Forelimb muscle (tissue), 1 donor: ENCODE measurements around the gene TIMM17A. TPM values are rescaled to one million over a fixed set of nuclear protein-coding genes. Genes with fewer than 3 reads are reported as not detected.

Experiments
- DNase-seq: peaks from one replicate; pipeline ENCODE4 v3.0.0-alpha.2; 2013; ENCODE audit warnings: low read depth
- polyA plus RNA-seq: library from polyadenylated mRNA; unstranded; fragments of 120-200 nt; gene quantifications from one replicate; pipeline ENCODE4 v1.2.1, GENCODE V29; 2013; ENCODE audit not compliant: insufficient read length

TIMM17A gene
- polyA plus RNA-seq, result 36.5 TPM

DNA sequence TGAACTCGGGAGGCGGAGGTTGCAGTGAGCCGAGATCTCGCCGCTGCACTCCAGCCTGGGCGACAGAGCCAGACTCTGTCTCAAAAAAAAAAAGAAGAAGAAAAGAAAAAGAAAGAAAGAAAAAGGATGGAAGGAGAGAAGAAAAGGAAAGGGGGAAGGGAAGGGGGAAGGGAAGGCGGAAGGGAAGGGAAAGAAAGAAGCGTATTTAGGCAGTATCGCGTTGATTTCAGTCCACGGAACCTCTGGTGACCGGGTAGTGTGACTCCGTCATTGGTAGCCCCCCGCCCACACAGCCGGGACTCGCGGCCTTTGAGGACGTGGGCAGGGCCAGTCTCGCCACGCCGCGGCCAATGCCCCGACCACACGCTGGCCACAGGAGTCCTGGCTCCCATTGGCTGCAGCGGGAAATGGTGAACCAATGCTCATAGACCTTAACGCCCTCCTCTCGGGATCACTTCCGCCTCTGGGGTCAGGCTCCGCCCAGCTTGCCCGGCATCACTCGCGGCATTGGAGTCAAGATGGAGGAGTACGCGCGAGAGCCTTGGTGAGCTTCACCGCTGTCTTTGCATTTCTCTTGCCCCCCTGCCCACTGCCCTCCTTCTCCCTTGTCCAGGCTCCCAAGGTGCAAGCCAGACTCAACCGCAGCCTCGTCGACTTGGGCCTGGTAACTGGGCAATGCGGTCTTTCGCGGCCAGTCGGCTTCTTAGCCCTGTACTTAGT, at the start of gene TIMM17A:
Gene TIMM17A, plus strand, starts transcription at position 495 of the 720 bp plus-strand sequence. Its CDS starts 24 bp downstream, at position 519.
- peak; percentile 96 for DNase-seq

DNA sequence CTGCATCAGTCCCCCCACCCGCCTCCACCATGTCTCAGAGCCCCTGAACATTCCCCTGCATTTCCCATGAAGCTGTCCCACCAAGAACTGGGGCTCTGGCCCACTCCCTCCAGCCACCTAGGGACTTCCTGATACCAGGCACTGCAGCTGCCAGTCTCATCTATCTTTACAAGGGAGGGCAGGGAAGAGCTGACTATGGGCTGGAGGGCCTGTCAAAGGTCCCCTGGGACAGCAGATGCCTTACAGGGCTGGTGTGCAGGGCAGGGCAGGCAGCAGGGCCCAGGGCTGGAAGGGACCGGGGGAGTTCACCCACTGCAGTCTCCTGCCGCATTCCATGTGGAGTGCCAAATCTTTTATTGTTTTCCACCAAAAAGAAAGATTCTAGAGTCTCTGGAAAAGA, 49.0 kb upstream of the TIMM17A start:
- no peak for DNase-seq

DNA sequence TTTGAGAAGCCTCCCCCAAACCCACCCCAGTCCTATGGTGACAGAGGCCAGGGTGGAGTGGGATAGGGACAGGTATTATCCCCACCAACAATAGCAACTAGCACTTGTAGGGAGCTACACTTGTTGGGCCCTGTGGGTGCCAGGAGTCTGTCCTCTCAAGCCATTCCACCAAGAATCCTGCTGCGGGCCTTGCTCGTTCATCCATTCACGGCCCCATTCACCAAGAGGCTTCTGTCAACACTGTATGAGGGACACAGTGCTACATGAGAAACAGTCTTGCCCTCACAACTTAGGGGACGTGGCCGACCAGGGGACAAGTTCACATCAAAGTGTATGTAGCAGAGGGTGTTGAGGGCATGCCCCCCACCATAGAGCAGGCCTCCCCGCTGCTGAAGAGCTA, 47.7 kb upstream of the TIMM17A start:
- no peak for DNase-seq

DNA sequence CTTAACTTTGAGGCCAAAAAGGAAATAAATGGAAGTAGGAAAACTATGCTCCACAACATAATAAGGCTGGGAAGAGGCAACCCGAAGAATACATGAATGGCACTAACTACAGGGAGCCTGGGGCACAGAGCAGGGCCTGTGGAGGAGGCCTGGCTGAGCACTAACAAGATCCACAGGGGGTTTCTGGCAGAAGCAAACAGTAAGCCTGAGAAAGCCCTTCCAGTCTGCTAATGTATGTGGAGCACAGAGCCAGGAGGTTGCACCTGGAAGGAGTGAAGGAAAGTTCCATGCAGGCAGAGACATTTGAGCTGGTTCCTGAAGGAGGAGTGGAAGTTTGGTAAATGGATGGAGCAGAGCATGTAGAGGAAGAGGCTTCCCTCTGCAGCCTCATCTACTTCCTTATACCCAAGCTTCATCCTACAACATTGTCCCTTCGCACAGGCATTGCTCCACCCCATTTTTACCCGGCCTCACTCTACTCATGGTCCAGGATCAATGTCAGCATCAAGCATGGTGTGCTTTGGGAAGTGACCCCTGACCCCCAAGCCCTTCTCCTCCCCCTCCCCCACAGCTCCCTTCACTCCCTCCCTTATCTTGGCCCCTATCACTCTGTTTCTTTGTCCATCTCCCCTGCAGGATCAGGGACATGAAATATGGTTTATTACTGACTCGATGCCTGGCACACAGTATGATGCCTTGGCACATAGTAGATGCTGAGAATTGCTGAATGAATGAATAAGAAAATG, 43.3 kb upstream of the TIMM17A start:
- DNase-seq, result no peak

DNA sequence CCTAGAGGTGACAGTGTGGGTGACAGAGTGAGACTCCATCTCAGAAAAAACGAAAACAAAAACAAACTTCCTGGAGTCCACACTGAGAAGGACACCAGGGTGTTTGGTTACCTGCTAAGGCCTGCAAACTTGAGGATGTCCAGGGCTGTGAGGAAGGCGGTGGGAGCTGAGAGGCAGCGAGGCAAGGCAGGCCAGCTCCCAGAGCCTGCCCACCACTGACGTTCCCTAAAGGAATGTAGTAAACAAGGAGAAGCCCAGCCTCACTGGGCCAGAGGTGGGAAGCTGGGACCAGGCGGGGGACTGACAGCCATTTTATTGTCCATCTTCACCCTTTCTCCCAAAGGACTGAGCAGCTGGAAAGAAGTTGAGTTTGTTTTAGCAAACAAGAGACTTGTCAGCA, 42.5 kb upstream of the TIMM17A start:
- DNase-seq, result no peak

DNA sequence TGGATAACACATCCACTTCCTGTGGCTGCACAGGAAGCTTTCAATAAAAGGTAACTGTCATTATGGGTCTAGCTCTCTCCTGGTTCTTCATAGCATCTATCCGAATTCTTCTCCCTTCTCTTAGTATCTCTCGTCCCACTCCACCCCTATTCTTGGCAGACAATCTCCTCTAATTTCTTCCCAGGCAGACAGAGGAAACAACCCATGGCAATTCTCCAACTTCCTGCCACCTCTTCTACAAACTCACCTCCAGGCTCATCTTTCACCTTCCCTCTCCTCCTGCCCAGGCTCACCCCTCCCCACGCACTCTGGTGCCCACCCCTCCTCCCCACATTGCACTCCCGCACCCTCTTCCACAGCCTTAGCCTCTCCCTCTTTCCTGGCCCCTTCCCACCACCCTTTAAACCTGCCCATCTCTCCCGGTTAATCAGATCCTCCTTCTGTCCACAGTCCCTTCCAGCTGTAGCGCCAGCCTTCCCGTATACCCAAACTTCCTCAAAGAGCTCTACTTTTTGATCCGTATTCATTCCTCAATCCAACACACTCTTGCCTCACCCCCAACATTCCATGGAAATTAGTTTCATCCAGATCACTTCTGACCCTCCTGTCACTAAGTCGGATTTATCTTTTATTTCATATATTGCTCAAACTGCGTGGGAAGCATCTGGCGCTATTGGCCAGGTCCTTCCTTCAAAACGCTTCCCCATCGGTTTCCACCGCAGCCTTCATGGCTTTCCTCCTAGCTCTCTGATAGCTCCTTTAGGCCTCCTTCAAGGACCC, 40.7 kb upstream of the TIMM17A start:
- no peak for DNase-seq

DNA sequence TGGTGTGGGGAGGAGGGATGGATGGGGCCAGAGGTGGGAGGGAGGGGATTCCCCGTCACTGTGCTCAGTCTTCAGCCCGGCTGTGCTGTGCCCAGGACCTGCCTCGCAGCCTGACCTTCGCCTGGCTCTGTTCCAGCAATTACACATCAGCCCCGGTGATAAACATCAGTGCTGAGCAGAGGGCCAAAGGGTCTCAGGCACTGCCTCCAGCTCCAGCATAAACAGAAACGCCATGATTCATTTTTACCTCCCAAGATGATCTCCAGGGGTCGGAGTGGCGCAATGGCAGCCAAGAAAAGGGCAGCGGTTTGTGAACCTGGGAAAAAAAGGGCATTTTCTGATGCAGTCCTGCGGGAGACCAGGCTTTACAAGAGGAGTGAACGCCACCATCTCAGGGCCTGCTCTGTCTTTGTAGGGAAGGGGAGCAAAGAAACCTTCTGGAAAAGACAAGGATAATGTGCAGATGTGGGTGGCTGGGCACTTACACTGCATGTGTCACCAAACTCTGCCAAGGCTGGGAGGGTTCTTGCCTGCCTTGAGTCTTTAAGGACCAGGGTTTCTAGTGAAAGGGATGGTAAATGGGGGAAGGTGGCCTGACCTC, 38.6 kb upstream of the TIMM17A start:
- no peak for DNase-seq

DNA sequence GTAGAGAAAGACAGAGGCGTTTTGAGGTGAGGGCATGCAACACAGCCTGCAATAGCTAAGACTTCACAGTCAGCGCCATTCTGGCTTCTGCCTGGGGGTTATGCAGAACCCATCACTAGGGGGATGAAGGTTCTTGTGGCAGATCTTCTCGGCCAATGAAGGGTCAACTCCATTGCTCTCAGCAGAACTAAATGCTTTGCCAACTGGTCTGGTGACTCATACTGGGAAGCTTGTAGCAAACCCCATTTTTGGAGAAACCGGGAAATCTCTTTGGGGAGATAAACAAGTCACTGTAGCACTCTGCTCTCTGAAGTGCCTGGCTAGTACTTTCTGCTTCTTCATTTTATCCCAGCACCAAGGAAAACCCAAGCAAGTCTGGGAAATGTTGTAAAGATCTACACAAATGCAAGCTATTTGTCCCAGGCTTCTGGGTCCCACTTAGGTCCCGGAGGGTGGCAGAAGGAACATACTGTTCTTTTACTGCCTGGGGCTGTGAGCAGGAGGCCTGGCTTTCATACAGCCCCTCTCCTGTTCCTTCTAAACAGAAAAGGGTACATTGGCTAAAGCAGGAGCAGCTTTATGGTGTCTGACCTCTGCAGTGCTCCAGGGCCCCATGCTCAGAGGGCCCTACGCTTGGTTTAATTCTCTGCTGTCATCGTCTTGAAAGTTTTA, 37.8 kb upstream of the TIMM17A start:
- no peak for DNase-seq

DNA sequence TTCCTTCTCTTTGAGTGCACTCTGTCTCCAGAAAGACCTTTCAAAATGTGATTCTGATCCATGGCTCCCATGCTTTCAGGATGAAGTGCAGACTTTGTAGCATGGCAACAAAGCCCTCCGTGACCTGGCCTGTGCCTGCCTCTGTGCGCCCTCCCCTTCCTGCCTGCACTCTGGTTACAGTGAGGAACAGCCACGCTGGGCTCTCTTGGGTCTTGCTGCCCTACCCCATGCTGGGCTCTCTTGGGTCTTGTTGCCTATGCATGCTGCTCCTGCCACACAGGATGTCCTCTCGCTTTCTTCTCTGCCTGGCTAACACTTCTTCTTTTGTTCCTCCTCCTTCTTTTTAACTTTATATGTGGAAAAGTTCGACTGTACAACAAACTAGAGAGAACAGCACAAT, 37.0 kb upstream of the TIMM17A start:
- DNase-seq, result no peak

DNA sequence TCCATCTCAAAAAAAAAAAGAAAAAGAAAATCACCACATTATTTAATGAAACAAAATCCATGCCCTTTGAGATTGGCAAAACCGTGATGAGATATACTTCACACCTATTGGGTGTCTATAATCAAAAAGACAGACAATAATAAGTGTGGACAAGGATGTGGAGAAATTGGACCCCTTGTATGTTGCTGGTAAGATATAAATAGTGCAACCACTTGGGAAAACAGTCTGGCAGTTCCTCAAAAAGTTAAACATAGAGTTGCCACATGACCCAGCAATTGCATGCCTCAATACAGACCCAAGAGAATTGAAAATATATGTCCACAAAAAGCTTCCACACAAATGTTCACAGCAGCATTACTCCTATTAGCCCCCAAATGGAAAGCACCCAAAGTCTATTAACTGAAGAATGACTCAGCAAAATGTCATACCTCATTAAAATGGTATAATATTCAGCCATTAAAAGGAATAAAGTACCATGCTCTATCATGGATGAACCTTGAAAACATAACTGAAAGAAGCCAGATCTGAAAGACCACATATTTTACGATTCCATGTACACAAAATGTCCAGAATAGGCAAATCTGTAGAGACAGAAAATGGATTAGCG, 33.2 kb upstream of the TIMM17A start:
- no peak for DNase-seq

DNA sequence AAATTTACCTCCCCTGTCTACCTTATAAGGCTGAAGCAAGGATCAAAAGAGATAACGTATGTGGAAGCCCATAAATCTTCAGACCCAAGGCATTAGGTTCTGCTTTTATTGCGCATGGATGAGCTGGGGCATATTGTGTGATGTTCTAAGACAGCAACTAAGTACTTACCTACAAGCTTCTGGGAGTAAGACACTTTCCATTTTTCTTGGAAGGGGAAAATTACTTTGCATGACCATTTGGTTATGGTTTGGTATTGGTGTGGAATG, 30.1 kb upstream of the TIMM17A start:
- DNase-seq, result no peak

DNA sequence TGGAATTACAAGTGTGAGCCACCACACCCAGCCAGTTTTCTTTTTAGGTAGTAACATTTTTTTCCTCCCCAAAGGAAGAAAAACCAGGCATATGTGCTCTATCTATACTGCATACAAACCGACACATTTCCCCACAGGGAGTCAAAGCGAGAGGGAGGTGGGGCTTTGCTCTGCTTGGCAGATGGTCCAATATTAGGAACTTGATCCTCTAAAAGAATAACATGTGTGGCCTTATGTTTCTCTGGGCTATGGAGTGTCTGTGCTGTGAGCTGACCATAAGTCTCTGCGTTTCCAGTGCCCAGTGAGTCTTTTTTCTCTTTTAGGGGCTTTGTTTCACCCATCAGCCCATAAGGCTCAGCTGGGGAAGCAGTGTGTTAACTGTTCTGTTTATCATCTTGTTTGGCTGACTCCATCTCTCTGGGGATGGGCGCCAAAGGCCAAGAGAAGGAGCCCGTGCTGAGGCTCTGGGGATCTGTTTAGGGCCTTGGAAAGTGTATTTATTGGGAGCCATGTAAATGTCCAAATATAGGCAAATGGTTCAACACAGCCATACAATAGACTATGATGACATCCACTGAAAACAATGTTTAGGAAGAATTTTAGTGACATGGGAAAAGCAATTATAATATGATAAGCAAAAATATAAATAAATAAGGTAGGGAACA, 29.2 kb upstream of the TIMM17A start:
- DNase-seq, result no peak

DNA sequence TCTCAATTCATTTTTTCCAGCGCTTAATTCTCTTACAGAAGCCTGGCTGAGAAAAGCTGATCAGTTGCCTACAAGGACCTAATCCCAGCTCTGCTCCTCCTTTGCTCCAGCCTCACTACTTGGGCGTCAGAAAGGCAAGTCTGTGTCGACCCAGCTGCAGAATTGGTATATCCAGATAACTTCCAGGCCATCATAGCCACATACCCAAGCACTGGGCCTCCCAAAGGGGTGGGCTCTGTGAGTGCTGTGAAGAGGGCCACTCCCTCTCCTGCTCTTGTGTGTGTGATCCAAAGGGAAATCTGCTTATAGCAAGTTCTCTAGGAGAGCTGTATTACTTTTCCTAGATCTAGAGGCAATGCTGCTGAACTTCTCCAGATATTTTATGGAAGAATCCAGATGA, 27.0 kb upstream of the TIMM17A start:
- no peak for DNase-seq

DNA sequence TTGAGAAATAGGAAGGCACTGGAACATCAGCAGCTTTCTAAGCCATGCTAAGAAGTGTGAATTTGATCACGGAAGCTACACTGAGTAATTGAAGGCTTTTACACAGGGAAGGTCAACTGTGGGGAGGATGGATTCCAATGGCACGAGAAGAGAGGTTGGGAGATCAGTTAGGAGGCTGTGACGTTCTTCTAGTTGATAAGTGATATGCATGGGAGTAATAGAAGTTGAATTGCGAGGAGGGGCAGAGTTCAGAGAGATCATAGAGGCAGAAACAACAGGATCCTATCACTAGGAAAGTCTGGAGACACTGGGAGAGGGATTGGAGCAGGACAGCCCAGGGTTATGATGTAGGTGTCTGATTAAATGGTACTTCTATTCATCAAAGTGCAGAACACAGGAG, 25.2 kb upstream of the TIMM17A start:
- DNase-seq, result no peak

DNA sequence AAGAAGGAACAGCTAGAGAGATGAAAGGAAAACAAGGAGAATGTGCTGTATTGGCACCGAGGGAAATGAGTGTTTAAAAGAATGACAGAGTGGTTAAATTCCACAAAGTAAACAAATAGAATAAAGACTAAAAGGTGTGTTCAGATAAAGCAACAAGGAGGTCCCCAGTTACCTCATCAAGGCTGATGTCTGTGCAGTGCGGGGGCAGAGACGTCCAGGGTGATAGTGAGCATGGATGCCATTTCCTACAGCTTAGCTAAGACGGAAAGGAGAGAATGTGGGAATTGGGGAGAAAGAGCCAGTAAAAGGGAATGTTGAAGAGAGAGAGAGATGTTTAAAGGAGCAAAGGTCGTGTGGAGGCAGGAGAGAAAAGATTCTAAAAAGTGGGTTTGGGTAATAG, 24.5 kb upstream of the TIMM17A start:
- DNase-seq, result no peak

DNA sequence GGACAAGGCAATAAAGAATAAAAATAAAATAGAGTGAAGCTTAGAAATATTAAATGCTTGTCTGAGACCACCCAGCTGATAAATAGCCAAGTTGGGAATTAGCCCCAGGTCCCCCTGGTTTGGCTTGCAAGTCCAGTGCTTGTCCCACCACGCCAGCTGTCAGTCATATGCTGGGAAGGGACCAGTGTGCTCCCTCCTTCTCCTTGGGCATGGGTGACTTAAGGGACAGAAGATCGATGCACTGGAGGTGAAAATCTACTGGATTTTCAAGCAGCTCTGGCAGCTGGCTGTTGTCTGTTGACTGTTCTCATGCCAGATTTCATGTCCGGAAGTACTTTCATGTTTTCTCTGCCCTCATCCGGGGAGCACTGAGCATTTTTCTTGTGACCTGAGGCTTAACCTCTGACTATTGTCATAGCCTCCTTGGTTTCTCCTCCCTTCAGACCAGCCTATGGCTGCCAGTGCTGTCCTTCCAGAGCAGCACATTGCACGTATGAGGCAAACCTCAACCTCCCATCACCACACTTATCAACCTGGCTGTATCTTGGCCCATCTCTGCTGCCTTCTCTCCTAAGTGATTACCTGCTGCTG, 21.4 kb upstream of the TIMM17A start:
- no peak for DNase-seq

DNA sequence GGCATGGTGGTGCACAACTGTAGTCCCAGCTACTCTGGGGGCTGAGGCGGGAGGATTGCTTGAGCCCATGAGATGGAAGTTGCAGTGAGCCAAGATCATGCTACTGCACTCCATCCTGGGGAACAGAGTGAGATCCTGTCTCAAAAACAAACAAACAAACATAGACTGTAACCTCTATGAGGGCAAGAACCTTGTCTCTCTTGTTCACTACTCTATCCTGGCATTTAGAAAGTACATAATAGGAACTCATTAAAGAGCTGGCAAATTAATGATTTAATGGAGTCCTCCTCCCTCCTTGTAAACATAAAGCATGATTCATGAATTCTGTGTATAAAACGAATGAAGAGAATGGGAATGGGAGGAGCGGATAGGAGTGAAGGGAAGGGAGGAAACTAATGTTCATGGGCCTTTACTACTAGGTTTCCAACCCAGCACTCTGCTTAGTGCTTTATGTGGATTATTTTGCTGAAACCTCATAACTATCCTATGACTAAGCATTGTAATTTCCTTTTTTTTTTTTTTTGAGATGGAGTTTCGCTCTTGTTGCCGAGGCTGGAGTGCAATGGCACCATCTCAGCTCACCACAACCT, 17.6 kb upstream of the TIMM17A start:
- DNase-seq, result no peak

DNA sequence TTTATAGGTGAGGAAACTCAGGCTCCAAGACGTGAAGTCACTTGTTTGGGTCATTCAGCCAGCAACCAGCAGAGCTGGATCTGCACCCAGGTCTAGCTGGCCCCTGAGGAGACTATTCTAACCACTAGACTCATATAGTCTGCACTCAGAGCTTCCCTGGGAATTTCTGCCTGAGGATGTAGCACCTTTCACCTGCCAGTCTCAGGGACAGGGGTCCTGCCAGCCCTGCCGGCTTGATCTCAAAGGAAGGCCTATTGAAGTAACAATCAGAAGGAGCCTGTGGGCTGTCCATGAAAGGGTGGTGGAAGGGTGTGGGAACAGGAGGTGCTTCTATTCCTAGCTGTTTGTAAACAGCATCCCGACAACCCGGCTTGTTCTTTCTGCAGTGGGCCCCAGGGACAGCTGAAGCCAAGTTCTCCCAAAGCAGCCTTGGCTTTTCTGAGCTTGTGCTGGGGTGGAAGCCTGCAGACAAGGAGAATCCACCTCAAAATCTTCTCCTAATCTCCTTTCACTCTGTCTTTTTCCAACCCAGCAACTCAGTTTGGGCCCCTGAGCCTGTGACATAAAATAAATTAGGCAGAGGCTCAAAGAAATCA, 16.8 kb upstream of the TIMM17A start:
- DNase-seq, result no peak

DNA sequence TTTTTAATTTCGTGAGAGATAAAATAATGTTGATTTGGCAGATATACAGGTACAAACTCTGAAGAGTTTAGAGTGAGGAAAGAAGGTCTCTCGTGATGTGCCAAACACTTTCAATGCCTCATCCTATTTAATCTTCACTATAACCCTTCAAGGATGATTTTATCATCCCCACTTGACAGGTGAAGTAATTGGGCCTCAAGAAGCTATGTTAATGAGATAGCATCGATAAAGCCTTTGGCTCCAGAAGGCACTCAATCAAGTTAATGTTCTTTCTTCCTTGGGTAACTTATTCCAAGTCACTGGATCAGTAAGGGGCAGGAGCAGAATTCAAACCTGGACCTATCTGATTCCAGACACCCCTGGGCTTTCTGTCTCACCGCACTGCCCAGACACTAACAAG, 16.2 kb upstream of the TIMM17A start:
- no peak for DNase-seq

DNA sequence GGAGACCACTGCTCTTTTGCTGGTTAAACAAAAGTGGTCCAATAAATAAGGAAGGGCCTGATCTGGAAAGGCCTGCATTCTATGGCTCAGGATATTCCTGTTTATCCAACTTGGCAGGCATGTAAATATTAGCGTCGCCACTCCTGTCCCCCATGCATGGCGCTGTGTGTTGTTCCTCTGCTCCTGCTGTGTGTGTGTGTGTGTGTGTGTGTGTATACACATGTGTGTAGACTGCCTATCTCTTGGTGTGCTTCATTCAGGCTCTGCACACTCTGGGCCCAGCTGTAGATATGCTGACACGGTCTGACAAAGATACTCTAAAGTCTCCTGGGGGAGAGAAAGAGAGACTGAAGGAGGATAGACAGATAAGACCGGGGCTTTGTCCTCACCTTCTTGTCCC, 15.7 kb upstream of the TIMM17A start:
- no peak for DNase-seq
